ENCODE results near the gene RPL3.

DNA sequence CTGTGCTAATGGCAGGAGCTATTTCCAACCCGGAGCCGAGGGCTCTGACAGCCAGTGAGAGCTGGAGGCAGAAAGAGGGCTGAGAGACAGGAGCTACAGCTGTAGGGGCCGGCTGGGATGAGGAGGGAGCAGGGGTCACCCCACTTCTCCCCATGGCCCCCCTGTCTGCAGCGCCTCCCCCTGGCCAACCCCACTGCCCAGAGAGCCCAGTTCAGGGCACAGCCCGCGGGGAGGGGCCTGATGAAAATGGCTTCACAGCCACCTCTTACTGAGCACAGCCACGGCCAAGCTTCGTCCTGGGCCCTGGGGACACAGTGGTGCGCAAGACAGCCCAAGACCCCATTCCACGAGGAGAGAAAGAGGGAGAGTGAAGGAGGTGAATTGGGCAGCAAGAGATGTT lies 27.9 kb downstream of the RPL3 start:
- TF ChIP-seq, protein P1, sequence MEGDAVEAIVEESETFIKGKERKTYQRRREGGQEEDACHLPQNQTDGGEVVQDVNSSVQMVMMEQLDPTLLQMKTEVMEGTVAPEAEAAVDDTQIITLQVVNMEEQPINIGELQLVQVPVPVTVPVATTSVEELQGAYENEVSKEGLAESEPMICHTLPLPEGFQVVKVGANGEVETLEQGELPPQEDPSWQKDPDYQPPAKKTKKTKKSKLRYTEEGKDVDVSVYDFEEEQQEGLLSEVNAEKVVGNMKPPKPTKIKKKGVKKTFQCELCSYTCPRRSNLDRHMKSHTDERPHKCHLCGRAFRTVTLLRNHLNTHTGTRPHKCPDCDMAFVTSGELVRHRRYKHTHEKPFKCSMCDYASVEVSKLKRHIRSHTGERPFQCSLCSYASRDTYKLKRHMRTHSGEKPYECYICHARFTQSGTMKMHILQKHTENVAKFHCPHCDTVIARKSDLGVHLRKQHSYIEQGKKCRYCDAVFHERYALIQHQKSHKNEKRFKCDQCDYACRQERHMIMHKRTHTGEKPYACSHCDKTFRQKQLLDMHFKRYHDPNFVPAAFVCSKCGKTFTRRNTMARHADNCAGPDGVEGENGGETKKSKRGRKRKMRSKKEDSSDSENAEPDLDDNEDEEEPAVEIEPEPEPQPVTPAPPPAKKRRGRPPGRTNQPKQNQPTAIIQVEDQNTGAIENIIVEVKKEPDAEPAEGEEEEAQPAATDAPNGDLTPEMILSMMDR (IDR thresholded peaks at IDR 0.05; ENCODE audit: poor library complexity, severe bottlenecking): no peak
- no peak for TF ChIP-seq POLR2AphosphoS5 (IDR thresholded peaks at IDR 0.05)
- TF ChIP-seq EZH2 (IDR thresholded peaks at IDR 0.05; ENCODE audit: borderline replicate concordance, insufficient read depth, low read length, poor library complexity, severe bottlenecking): no peak
